ENCODE measurements around the gene TAAR5.

GRCh38 chr6:132598473-132598872 is 8.9 kb upstream of the TAAR5 start:
- TF ChIP-seq CTCF (IDR thresholded peaks at IDR 0.05), result no peak
- TF ChIP-seq POLR2A (IDR thresholded peaks at IDR 0.05), result no peak
